GM18861 (cell line): Measurements from ENCODE around the gene NKAIN2.
"Not testable (repeated sequence)": the region's sequence is repeated elsewhere in the genome, so short reads cannot be mapped to it uniquely, and the experiment has no call there.

ENCODE experiments used
- ATAC-seq: cut with Tn5 transposase; IDR thresholded peaks from one replicate; pipeline ENCODE4 v1.9.1; 2021; ENCODE audit not compliant: unreplicated experiment

Gene NKAIN2

GRCh38 chr6:124722141-124722878 is 918.6 kb downstream of the NKAIN2 start:
- ATAC-seq: no peak

GRCh38 chr6:124723671-124724070 is 920.0 kb downstream of the NKAIN2 start:
- ATAC-seq: no peak

GRCh38 chr6:124737804-124738203 is 934.1 kb downstream of the NKAIN2 start:
- not testable (repeated sequence) for ATAC-seq

DNA sequence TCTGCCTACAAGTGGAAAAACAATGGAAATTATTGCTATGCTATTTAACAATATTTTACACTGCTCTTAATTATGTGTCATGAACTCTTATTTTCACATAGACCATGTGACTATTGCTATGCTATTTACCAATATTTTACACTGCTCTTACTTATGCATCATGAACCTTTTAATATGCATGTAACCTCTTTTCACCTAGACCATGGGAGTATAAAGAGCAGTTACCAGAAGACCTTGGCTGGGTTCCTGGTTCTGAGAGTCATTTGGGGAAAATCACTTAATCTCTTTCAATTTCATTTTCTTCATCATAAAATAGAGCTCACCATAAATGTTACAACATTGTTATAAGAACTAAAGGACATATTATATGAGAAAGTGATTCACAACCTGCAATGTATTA is 934.8 kb downstream of the NKAIN2 start:
- no peak for ATAC-seq

GRCh38 chr6:124741341-124741740 is 937.7 kb downstream of the NKAIN2 start:
- no peak for ATAC-seq

- ATAC-seq: no peak
These were observed 939.3 kb downstream of the NKAIN2 start for GRCh38 chr6:124742971-124743370.

- no peak for ATAC-seq
These were observed 939.8 kb downstream of the NKAIN2 start for GRCh38 chr6:124743420-124743819.

- ATAC-seq: no peak
These were observed 943.7 kb downstream of the NKAIN2 start for GRCh38 chr6:124747349-124747748.

- ATAC-seq: no peak
These were observed 945.1 kb downstream of the NKAIN2 start for GRCh38 chr6:124748778-124749177.

GRCh38 chr6:124753001-124753400 is 949.3 kb downstream of the NKAIN2 start:
- no peak for ATAC-seq

GRCh38 chr6:124753562-124754105 is 950.0 kb downstream of the NKAIN2 start:
- no peak for ATAC-seq

GRCh38 chr6:124755321-124755720 is 951.7 kb downstream of the NKAIN2 start:
- no peak for ATAC-seq

- ATAC-seq: no peak
These were observed 953.9 kb downstream of the NKAIN2 start for GRCh38 chr6:124757560-124757959.

DNA sequence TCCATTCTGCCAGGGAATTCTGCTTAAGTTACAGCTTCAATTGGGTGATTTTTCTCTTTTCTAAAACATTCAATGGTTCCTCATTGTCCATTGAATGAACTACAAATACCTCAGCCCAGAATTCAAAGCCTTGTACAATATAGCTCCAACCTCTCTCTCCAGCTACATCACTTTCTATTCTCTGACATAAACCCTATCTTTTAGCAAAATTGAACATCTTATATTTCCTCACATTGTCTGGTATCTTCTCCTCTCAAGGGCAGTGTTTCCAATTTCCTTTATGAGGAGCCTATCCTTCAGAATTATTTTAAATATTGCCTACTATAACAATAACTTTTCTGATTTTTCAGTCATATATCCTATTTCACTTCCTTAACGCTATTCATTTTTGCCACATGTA is 955.0 kb downstream of the NKAIN2 start:
- ATAC-seq: no peak

DNA sequence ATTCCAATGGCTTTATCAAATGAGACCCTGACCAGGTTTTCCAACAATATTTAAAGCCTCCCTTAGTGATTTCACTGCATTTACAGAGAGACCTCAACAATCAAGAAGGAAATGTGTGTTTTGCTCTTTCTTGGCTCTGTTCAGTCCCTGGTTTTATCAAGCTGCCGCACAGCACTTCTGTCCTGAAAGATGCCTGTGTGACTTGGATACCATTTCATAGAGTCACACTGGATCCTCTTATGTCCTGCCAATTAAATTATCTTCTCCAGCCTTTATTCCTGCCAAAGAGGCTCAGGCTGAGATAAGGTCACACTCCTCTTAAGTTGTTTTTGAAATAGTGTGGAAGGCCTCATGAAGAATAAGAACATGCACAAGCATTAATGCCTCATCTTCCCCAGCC is 961.6 kb downstream of the NKAIN2 start:
- ATAC-seq: no peak

DNA sequence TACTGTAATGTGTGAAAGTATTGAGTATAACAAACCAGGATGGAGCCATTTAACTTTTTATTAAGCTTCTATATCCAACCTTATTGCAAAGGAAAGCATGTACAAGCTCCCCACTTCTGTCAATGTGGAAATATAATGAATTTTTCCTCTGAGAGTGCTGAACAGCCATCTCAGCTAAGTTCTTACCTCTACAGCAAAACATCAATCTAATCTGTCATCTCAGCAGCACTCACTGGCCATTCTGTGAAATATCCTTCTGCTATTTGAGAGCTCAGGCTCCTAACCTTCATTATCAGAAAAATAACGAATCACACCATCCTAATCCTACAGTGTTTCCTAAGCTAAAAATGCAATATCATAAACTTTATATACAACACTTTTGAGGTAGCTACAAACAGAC is 964.6 kb downstream of the NKAIN2 start:
- ATAC-seq: no peak

DNA sequence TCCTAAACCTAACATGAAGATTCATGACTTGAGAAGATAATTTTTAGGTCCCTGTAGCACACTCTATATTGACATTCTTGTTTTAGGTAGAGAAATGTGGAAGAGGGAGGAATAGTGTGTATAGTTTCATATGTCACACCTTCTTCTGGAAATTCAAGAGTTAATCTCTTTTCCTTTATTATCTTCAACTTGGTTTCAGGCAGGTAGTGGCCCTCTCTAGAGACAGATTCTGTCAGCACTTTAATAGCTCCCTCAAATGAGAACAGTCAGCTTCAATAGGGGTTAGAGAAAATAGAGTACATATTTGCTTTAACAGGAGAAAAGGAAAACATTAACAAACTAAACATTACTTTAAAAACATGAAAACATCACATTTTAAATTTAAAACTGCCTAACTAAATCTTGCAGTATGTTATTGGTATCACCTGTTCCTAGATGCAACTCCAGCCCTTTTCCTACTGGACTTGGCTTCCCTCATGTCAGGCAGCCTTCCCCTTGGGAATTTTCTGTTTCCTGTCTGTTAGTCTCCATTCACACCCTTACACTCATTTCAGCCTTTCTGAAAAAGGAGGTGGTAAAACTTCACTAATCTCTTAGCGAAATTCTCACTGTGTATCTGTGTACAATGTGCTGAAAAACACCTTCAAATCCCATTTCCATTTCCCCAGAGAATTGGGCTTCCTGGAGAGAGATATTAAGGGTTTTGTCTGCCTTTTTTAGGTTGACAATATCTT is 966.3 kb downstream of the NKAIN2 start:
- no peak for ATAC-seq

DNA sequence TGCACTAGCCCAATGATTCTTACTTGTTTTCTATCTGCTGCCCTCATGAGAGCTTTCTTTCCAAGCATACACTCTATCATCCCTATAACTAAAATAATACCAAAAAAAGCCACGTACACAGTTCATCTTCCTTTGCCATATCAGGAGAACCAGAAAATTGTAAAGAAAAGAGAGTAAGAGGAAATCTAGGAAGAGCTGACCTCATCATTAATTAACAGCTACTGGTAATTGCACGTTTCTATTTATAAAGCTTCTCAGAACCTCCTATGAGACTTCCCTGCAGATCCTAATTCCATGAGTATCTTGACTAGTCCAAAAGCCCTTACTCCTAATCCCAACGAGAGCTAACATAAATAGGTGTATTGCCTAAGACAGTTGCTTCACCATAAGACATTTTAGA is 967.1 kb downstream of the NKAIN2 start:
- no peak for ATAC-seq

DNA sequence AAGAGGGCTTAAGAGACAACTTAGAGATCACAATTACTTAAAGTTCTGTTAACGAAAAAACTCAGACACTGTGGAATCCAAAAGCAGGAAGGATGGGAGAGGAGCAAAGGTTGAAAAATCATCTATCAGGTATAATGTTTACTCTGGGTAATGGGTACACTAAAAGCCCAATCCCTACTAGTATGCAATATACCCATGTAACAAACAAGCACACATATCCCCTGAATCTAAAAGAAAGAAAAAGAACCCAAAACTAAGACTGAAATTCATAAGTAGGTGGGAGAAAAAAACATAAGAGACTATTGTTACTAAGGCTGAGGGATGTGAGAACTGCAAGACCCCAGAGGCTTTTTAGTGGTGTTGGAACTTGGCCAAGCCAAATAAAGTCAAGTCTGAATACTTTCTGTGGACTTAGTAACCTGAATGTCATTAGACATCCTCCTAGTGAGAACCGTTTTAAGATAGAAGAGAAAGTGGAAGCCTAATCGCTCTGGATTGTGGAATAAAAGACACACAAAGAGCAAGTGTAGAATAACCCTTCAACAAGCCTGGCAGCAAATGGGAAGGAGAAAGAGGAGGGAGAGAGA is 969.2 kb downstream of the NKAIN2 start:
- ATAC-seq: no peak

- no peak for ATAC-seq
These were observed 971.5 kb downstream of the NKAIN2 start for GRCh38 chr6:124775121-124775520.

DNA sequence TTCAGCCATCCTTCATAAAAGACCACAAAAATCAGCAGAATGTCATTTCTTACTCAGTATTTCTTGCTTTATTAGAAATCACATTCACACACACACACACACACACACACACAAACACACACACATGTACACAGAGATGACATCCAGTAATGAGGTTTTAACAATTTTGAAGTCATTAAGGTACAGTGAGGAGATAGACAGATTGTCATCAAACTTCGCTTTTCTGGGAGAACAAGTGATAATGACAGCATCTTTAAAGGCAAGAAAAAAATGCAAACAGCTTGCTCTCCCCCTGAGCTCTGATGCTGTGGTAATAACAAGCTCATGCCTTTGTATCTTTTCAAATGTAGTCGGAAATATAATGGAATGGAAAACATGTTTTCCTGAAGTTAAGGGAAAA is 974.2 kb downstream of the NKAIN2 start:
- no peak for ATAC-seq

- ATAC-seq: no peak
These were observed 977.0 kb downstream of the NKAIN2 start for GRCh38 chr6:124780623-124781022.
